ENCODE data around the gene RFC2. TPM values are rescaled to one million over a fixed set of nuclear protein-coding genes. Genes with fewer than 3 reads are reported as not detected.

The RFC2 gene
- polyA plus RNA-seq, 2 of the 4 experiments (the other 2 are of a cell fraction), result 44.6 to 71.2 TPM

DNA sequence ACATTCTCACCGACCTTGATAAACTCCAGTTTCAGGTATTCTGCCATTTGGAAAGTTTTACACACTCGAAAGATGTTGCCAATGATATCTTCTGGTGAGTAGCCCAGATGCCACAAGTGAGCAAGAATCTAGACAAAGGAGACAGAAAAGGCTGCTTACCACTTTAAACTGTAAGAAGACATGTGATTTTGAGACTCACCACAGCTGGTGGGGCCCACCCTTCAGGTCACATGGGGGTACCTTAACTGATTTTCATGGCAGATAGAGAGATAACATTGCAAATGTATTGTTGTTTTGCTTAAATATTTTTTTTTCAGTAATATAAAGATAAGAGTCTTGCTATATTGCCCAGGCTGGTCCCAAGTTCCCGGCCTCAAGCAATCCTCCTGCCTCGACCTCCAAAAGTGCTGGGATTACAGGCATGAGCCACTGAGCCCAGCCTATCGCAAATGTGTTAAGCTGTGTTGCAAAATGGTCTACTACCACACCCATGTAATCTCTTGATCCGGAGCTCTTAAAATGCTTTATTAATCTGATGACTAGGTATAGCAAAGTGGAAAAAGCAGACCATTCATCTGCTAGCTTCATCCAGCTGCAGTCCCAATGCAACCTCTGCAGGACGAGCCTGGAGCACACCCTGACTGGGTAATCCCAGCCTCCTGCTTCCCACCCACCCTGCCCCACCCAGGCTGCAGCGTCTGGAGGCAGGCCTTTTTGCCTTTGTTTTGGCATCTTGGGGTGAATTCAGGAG lies 18.5 kb downstream of the RFC2 start:
- no peak overlapping the region for H3K4me3 ChIP-seq
- FAIRE-seq (no peak), DNase-seq (ENCODE audit: low read depth in 1 of 2, low spot score in 1 of 2) (no peak), ATAC-seq (no peak)
- TF ChIP-seq HOXA7 (CRISPR knock-in tag; IDR thresholded peaks at IDR 0.05), result no peak
- no peak for TF ChIP-seq HEYL (CRISPR knock-in tag; IDR thresholded peaks at IDR 0.05)
- TF ChIP-seq FOXS1 (CRISPR knock-in tag; IDR thresholded peaks at IDR 0.05), result no peak
- TF ChIP-seq NFE2L2 (conservative IDR thresholded peaks at IDR 0.05; ENCODE audit: low read length), result no peak
- no peak for TF ChIP-seq PHF8 (IDR thresholded peaks at IDR 0.05; ENCODE audit: borderline replicate concordance, low read depth)
- TF ChIP-seq MAFK (IDR thresholded peaks at IDR 0.05; ENCODE audit: partially characterized antibody), result no peak
- no peak for TF ChIP-seq CEBPB (IDR thresholded peaks at IDR 0.05)
- TF ChIP-seq ZC3H11A (IDR thresholded peaks at IDR 0.05), result no peak
- no peak for TF ChIP-seq HDAC2 (IDR thresholded peaks at IDR 0.05)
- TF ChIP-seq TP53 (CRISPR knock-in tag; IDR thresholded peaks at IDR 0.05), result no peak
- TF ChIP-seq POLR2A (IDR thresholded peaks at IDR 0.05; ENCODE audit: low read length), result no peak
- TF ChIP-seq, protein P1, sequence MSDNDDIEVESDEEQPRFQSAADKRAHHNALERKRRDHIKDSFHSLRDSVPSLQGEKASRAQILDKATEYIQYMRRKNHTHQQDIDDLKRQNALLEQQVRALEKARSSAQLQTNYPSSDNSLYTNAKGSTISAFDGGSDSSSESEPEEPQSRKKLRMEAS (IDR thresholded peaks at IDR 0.05), result no peak
- TF ChIP-seq RNF2 (IDR thresholded peaks at IDR 0.05; ENCODE audit: borderline replicate concordance, low read depth), result no peak
- TF ChIP-seq RARB (CRISPR knock-in tag; IDR thresholded peaks at IDR 0.05), result no peak
- TF ChIP-seq TFCP2L1 (CRISPR knock-in tag; IDR thresholded peaks at IDR 0.05), result no peak
- TF ChIP-seq, protein P2, sequence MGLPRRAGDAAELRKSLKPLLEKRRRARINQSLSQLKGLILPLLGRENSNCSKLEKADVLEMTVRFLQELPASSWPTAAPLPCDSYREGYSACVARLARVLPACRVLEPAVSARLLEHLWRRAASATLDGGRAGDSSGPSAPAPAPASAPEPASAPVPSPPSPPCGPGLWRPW (IDR thresholded peaks at IDR 0.05), result no peak
- TF ChIP-seq JUNB (IDR thresholded peaks at IDR 0.05), result no peak
- no peaks in the 10 kb centered on the region for H3K9me3 ChIP-seq
- CTCF ChIA-PET, result interaction anchor here (0.8 to 1.7 kb wide), 3 partner anchors 29 to 166 kb away, joined by 3 to 6 read pairs (median 4); no protein-coding TSS in a partner anchor
- no peak overlapping the region for H3K27ac ChIP-seq
- no peak overlapping the region for H3K4me2 ChIP-seq
- 81% methylated on average over 7 of the region's 8 CpGs for WGBS (ENCODE audit: missing lambda C conversion rate)
- POLR2A ChIA-PET, result no interaction called here
- H3K4me1 ChIP-seq, result no peaks in the 10 kb centered on the region

DNA sequence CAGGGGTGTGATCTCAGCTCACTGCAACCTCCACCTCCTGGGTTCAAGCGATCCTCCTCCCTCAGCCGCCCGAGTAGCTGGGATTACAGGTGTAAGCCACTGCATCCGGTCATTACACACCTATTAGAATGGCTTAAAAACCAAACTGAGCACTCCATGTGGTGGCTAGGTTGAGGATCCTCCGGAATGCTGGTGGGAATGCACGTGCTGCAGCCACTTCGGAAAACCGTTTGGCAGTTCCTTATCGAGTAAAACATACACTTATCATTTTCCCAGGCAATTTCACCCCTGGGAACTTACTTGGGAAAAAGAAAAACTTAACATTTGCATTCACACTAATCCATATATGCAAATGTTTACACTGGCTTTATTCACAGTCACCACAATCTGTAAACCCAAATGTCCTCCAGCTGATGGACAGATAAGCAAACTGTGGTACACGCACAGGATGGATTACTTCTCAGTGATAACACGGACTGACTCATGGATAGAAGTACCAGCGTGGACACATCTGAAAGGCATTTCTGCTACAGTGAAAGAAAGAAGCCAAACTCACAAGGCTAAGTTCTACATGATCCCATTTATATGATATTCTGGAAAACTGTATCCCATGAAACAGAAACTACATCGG lies 20.4 kb downstream of the RFC2 start:
- 87% methylated on average over 13 of the region's 13 CpGs for WGBS (ENCODE audit: missing lambda C conversion rate)
- CTCF ChIA-PET, result interaction anchor here (0.6 to 1.2 kb wide), 4 partner anchors 8 to 205 kb away, joined by 3 to 5 read pairs (median 3); no protein-coding TSS in a partner anchor
- no peak for ATAC-seq

DNA sequence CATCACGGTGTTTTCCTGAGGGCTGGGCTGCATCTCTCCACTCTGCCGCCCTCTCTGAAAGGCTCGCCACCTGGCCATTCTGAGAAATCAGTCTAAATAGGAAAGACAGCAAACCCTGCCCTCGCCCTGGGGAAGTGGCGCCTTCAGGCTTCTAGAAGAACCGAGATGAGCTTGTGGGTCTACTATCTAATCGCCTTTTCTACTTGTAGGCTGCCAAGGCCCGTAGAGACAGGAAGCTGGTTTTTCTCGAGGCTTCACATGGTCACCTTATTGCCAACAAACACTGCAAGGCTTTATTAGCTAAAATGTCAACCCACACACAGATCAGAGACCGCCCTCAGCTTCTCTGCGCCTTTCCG lies 23.0 kb downstream of the RFC2 start:
- H3K9me3 ChIP-seq, result no peaks in the 10 kb centered on the region
- TF ChIP-seq NPAS2 (CRISPR knock-in tag; IDR thresholded peaks at IDR 0.05; ENCODE audit: borderline replicate concordance) (no peak), NR3C1 (IDR thresholded peaks at IDR 0.05) (no peak), EHF (CRISPR knock-in tag; IDR thresholded peaks at IDR 0.05) (no peak), HOXB13 (CRISPR knock-in tag; IDR thresholded peaks at IDR 0.05; ENCODE audit: low read depth) (no peak)
- TF ChIP-seq, protein P3, sequence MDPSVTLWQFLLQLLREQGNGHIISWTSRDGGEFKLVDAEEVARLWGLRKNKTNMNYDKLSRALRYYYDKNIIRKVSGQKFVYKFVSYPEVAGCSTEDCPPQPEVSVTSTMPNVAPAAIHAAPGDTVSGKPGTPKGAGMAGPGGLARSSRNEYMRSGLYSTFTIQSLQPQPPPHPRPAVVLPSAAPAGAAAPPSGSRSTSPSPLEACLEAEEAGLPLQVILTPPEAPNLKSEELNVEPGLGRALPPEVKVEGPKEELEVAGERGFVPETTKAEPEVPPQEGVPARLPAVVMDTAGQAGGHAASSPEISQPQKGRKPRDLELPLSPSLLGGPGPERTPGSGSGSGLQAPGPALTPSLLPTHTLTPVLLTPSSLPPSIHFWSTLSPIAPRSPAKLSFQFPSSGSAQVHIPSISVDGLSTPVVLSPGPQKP (IDR thresholded peaks at IDR 0.05; ENCODE audit: low read depth, low read length), result no peak
- no peak overlapping the region for H3K4me3 ChIP-seq
- 93% methylated on average over 12 of the region's 12 CpGs for WGBS (ENCODE audit: missing lambda C conversion rate)
- FAIRE-seq (no peak), ATAC-seq (no peak), DNase-seq (ENCODE audit: low read depth in 1 of 2, low spot score in 1 of 2) (no peak)
- no peaks in the 10 kb centered on the region for H3K4me1 ChIP-seq
- no peak overlapping the region for H3K4me2 ChIP-seq
- H3K27ac ChIP-seq, result no peak overlapping the region
- POLR2A ChIA-PET, result no interaction called here
- CTCF ChIA-PET, result interaction anchor here (1.1 to 4.9 kb wide), 2 partner anchors 25 to 170 kb away, joined by 4 to 29 read pairs; no protein-coding TSS in a partner anchor

More for the DNA sequence above, 20.4 kb downstream of the RFC2 start:
- POLR2A ChIA-PET, result no interaction called here
- DNase-seq (ENCODE audit: low read depth in 1 of 2, low spot score in 1 of 2) (no peak), FAIRE-seq (no peak)
- Histone ChIP-seq H3K9me3 (no peaks in the 10 kb centered on the region), H3K4me3 (no peak overlapping the region), H3K4me2 (no peak overlapping the region), H3K27ac (no peak overlapping the region), H3K4me1 (no peaks in the 10 kb centered on the region)
- no peak for TF ChIP-seq KDM1A (IDR thresholded peaks at IDR 0.05; ENCODE audit: low read depth)
- no peak for TF ChIP-seq KDM5A (IDR thresholded peaks at IDR 0.05)
- no peak for TF ChIP-seq FOXS1 (CRISPR knock-in tag; IDR thresholded peaks at IDR 0.05)
- TF ChIP-seq, protein P4, sequence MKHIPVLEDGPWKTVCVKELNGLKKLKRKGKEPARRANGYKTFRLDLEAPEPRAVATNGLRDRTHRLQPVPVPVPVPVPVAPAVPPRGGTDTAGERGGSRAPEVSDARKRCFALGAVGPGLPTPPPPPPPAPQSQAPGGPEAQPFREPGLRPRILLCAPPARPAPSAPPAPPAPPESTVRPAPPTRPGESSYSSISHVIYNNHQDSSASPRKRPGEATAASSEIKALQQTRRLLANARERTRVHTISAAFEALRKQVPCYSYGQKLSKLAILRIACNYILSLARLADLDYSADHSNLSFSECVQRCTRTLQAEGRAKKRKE (CRISPR knock-in tag; IDR thresholded peaks at IDR 0.05; ENCODE audit: low read depth), result no peak
- TF ChIP-seq CEBPB (IDR thresholded peaks at IDR 0.05), result no peak
- no peak for TF ChIP-seq HEYL (CRISPR knock-in tag; IDR thresholded peaks at IDR 0.05)
- TF ChIP-seq TFCP2L1 (CRISPR knock-in tag; IDR thresholded peaks at IDR 0.05), result no peak
- TF ChIP-seq HOXB5 (CRISPR knock-in tag; IDR thresholded peaks at IDR 0.05), result no peak
- TF ChIP-seq NFE2L2 (conservative IDR thresholded peaks at IDR 0.05; ENCODE audit: low read length), result no peak
- TF ChIP-seq MYC (IDR thresholded peaks at IDR 0.05; ENCODE audit: borderline replicate concordance, low read length), result no peak
- no peak for TF ChIP-seq PHF8 (IDR thresholded peaks at IDR 0.05; ENCODE audit: borderline replicate concordance, low read depth)
- no peak for TF ChIP-seq HDAC2 (IDR thresholded peaks at IDR 0.05)
- TF ChIP-seq ZSCAN20 (CRISPR knock-in tag; IDR thresholded peaks at IDR 0.05), result no peak
